ENCODE data around the gene NLRC4.

Gene NLRC4

DNA sequence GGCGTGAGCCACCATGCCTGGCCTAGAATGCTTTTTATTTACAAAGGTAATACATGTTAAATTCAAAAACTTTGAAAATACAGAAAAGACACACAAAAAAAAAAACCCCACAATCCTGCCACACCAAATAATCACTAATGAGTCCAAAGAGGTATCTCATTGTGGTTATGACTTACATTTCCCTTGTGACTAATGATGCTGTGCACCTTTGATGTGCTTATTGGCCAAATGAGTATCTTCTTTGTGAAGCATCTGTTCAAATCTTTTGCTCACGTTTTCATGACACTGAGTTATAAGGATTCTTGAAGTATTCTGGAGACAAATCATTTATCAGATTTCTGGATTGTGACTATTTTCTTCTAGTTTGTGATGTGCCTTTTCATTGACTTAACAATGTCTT, 6.4 kb upstream of the NLRC4 start:
- H3K4me3 ChIP-seq (ENCODE audit: insufficient read depth, low read length, poor library complexity, severe bottlenecking): no peak overlapping the region

GRCh38 chr2:32262105-32262504, 2.6 kb downstream of the NLRC4 start:
- H3K4me2 ChIP-seq (ENCODE audit: low read depth, low read length, poor library complexity, severe bottlenecking): no peak overlapping the region
- no peaks in the 10 kb centered on the region for H4K20me1 ChIP-seq (ENCODE audit: low read depth, low read length)
- no peak overlapping the region for H3K27ac ChIP-seq (ENCODE audit: low read depth, low read length)
- TF ChIP-seq EZH2phosphoT487 (conservative IDR thresholded peaks at IDR 0.05; ENCODE audit: low read length) (no peak), CTCF (IDR thresholded peaks at IDR 0.05; ENCODE audit: insufficient read depth, low read length, poor library complexity, severe bottlenecking) (no peak)
- H3K9me3 ChIP-seq (ENCODE audit: insufficient read depth, low read length): no peaks in the 10 kb centered on the region
- no peaks in the 10 kb centered on the region for H3K79me2 ChIP-seq (ENCODE audit: insufficient read depth, low read length)
- no peaks in the 10 kb centered on the region for H3K27me3 ChIP-seq (ENCODE audit: low read length)
- no peak overlapping the region for H2AFZ ChIP-seq (ENCODE audit: low read depth, low read length, severe bottlenecking)
- no peak overlapping the region for H3K9ac ChIP-seq (ENCODE audit: low read length)
- H3K4me3 ChIP-seq (ENCODE audit: insufficient read depth, low read length, poor library complexity, severe bottlenecking): no peak overlapping the region
- H3F3A ChIP-seq (ENCODE audit: insufficient read depth): peaks cover 4% of the 10 kb centered on the region; the same call in 1 of the 2 replicates
- no peaks in the 10 kb centered on the region for H3K36me3 ChIP-seq (ENCODE audit: low read length)
- no peaks in the 10 kb centered on the region for H3K9me2 ChIP-seq (replicated peaks; ENCODE audit: insufficient read depth, low read length)

More for the DNA sequence above, 6.4 kb upstream of the NLRC4 start:
- Histone ChIP-seq H3K4me2 (ENCODE audit: low read depth, low read length, poor library complexity, severe bottlenecking) (no peak overlapping the region), H3K9me3 (ENCODE audit: insufficient read depth, low read length) (no peaks in the 10 kb centered on the region), H3K9ac (ENCODE audit: low read length) (no peak overlapping the region), H3K9me2 (replicated peaks; ENCODE audit: insufficient read depth, low read length) (no peaks in the 10 kb centered on the region), H4K20me1 (ENCODE audit: low read depth, low read length) (no peaks in the 10 kb centered on the region), H3K36me3 (ENCODE audit: low read length) (no peaks in the 10 kb centered on the region), H3F3A (ENCODE audit: insufficient read depth) (no peaks in the 10 kb centered on the region), H2AFZ (ENCODE audit: low read depth, low read length, severe bottlenecking) (no peak overlapping the region), H3K27ac (ENCODE audit: low read depth, low read length) (no peak overlapping the region), H3K79me2 (ENCODE audit: insufficient read depth, low read length) (no peaks in the 10 kb centered on the region), H3K27me3 (ENCODE audit: low read length) (no peaks in the 10 kb centered on the region)
- no peak for TF ChIP-seq EZH2phosphoT487 (conservative IDR thresholded peaks at IDR 0.05; ENCODE audit: low read length)
- no peak for TF ChIP-seq CTCF (IDR thresholded peaks at IDR 0.05; ENCODE audit: insufficient read depth, low read length, poor library complexity, severe bottlenecking)

GRCh38 chr2:32260376-32260775, 4.3 kb downstream of the NLRC4 start:
- Histone ChIP-seq H3K4me3 (ENCODE audit: insufficient read depth, low read length, poor library complexity, severe bottlenecking) (no peak overlapping the region), H3K36me3 (ENCODE audit: low read length) (no peaks in the 10 kb centered on the region), H3K9me2 (replicated peaks; ENCODE audit: insufficient read depth, low read length) (no peaks in the 10 kb centered on the region), H3K27me3 (ENCODE audit: low read length) (no peaks in the 10 kb centered on the region), H3K79me2 (ENCODE audit: insufficient read depth, low read length) (no peaks in the 10 kb centered on the region), H3K9me3 (ENCODE audit: insufficient read depth, low read length) (no peaks in the 10 kb centered on the region), H3K4me2 (ENCODE audit: low read depth, low read length, poor library complexity, severe bottlenecking) (no peak overlapping the region), H3K27ac (ENCODE audit: low read depth, low read length) (no peak overlapping the region), H4K20me1 (ENCODE audit: low read depth, low read length) (no peaks in the 10 kb centered on the region), H3K9ac (ENCODE audit: low read length) (no peak overlapping the region), H2AFZ (ENCODE audit: low read depth, low read length, severe bottlenecking) (no peak overlapping the region), H3F3A (ENCODE audit: insufficient read depth) (peaks cover 4% of the 10 kb centered on the region; the same call in 1 of the 2 replicates)
- no peak for TF ChIP-seq EZH2phosphoT487 (conservative IDR thresholded peaks at IDR 0.05; ENCODE audit: low read length)
- TF ChIP-seq CTCF (IDR thresholded peaks at IDR 0.05; ENCODE audit: insufficient read depth, low read length, poor library complexity, severe bottlenecking): no peak
